Esophagus squamous epithelium (tissue), 5 donors: ENCODE results near the gene PCDH12. TPM values are rescaled to one million over a fixed set of nuclear protein-coding genes. Genes with fewer than 3 reads are reported as not detected.

ENCODE experiments used
- DNase-seq: peaks from one replicate; lab custom pipeline; 2025; lab: John Stamatoyannopoulos, UW
- H3K27ac ChIP-seq, 4 donors: fragments of 200-600 bp; sonication (generic); one replicate each; pipeline ENCODE4 v1.5.1; 2016 to 2019; ENCODE audit warnings: mild to moderate bottlenecking in 1 of 4
- H3K27me3 ChIP-seq, 4 donors: fragments of 200-600 bp; sonication (generic); 1 replicate in 3 of 4; 2 replicates in 1 of 4; pipeline versions ENCODE4 v1.5.1 to v1.6.0; 2017 to 2021; ENCODE audit warnings: antibody characterized with exemption in 1 of 4
- H3K36me3 ChIP-seq, 3 donors: fragments of 200-600 bp; sonication (generic); one replicate each; pipeline ENCODE4 v1.5.1; 2016 to 2019
- H3K4me1 ChIP-seq, 3 donors: fragments of 200-600 bp; sonication (generic); one replicate each; pipeline ENCODE4 v1.5.1; 2017 to 2019
- H3K4me3 ChIP-seq, 4 donors: fragments of 200-600 bp; sonication (generic); 1 replicate in 3 of 4; 2 replicates in 1 of 4; pipeline ENCODE4 v1.5.1; 2016 to 2019; ENCODE audit warnings: mild to moderate bottlenecking in 2 of 4, moderate library complexity in 1 of 4
- H3K9me3 ChIP-seq, 3 donors: fragments of 200-600 bp; sonication (generic); one replicate each; pipeline ENCODE4 v1.5.1; 2016 to 2019
- POLR2A ChIP-seq, 4 donors: fragments of 450-650 bp; IDR thresholded peaks; one replicate each; pipeline ENCODE4 v1.6.1; 2017; ENCODE audit warnings: antibody characterized with exemption in 4 of 4, mild to moderate bottlenecking in 4 of 4, moderate library complexity in 3 of 4
- WGBS, 2 donors: methylation state at CpG; one replicate each; pipeline ENCODE4 v1.1.5; 2018; 5-methylcytosine and 5-hydroxymethylcytosine counted together
- intact Hi-C: fragments of 100-400 bp; cut with DNase I; formaldehyde crosslinking; loops from one replicate; pipeline ENCODE4 v1.15.0; 2022
- total RNA-seq, 4 donors: library from RNA; depleted of rRNA; stranded (reverse); fragments of >200 nt; gene quantifications; one replicate each; pipeline ENCODE4 v1.1.0, GENCODE V29; 2016
- TF ChIP-seq, protein P1 (sequence below), 6 experiments: fragments of 450-650 bp in 4 of 6; fragments of 200-600 bp in 2 of 6; sonication (generic) in 2 of 6; IDR thresholded peaks; one replicate each; pipeline ENCODE4 v1.5.1; 2016 to 2019; ENCODE audit warnings: antibody characterized with exemption in 6 of 6, mild to moderate bottlenecking in 4 of 6, moderate library complexity in 4 of 6
- donor health status: DM: yes; HTN: yes; CAD: no.

The PCDH12 gene
- 1 to 10 TPM in 1 of 4 donors, under 1 TPM in 3; 0.19 to 1.9 (median 0.78) TPM for total RNA-seq

GRCh38 chr5:141958113-141958512 lies at the start of gene PCDH12:
TSS of gene PCDH12 (minus strand) at chr5:141958202. CDS start at chr5:141957851, 351 bp downstream.
- no peak for TF ChIP-seq POLR2A (IDR thresholded peaks at IDR 0.05)
- TF ChIP-seq, protein P1, sequence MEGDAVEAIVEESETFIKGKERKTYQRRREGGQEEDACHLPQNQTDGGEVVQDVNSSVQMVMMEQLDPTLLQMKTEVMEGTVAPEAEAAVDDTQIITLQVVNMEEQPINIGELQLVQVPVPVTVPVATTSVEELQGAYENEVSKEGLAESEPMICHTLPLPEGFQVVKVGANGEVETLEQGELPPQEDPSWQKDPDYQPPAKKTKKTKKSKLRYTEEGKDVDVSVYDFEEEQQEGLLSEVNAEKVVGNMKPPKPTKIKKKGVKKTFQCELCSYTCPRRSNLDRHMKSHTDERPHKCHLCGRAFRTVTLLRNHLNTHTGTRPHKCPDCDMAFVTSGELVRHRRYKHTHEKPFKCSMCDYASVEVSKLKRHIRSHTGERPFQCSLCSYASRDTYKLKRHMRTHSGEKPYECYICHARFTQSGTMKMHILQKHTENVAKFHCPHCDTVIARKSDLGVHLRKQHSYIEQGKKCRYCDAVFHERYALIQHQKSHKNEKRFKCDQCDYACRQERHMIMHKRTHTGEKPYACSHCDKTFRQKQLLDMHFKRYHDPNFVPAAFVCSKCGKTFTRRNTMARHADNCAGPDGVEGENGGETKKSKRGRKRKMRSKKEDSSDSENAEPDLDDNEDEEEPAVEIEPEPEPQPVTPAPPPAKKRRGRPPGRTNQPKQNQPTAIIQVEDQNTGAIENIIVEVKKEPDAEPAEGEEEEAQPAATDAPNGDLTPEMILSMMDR (IDR thresholded peaks at IDR 0.05), result no peak
- Histone ChIP-seq H3K4me1 (peaks cover 14 to 51% (median 17%) of the 10 kb centered on the region in 3 donors), H3K36me3 (no peaks in the 10 kb centered on the region), H3K4me3 (peak within 1 kb of the TSS in 1 of 4 donors; percentile 44), H3K27me3 (no peaks in the 10 kb centered on the region), H3K9me3 (no peaks in the 10 kb centered on the region), H3K27ac (peak within 1 kb of the TSS in 3 of 4 donors; percentile 2 to 73 (median 58))
- WGBS, 2 donors, result 37 to 55% methylated on average over 7 of the region's 7 CpGs
- no peak for DNase-seq
- intact Hi-C loops, result loop anchor here (10.0 kb wide), 1 partner anchor 73 kb away; no protein-coding TSS in a partner anchor

GRCh38 chr5:142007237-142007544 lies 49.2 kb upstream of the PCDH12 start:
- H3K9me3 ChIP-seq, result no peaks in the 10 kb centered on the region
- no peak overlapping the region for H3K27ac ChIP-seq
- peaks cover 0 to 23% (median 5%) of the 10 kb centered on the region in 3 donors for H3K4me1 ChIP-seq
- intact Hi-C loops, result no loop called here
- H3K27me3 ChIP-seq, result no peaks in the 10 kb centered on the region
- DNase-seq, result no peak
- no peak for TF ChIP-seq POLR2A (IDR thresholded peaks at IDR 0.05)
- TF ChIP-seq, protein P1 (IDR thresholded peaks at IDR 0.05), result no peak
- H3K4me3 ChIP-seq, result no peak overlapping the region
- peaks cover 0 to 60% (median 12%) of the 10 kb centered on the region in 3 donors for H3K36me3 ChIP-seq
- 75 to 84% methylated on average over 1 of the region's 1 CpG for WGBS, 2 donors

GRCh38 chr5:142006363-142007236 lies 48.6 kb upstream of the PCDH12 start:
- H3K36me3 ChIP-seq, result peaks cover 0 to 66% (median 12%) of the 10 kb centered on the region in 3 donors
- intact Hi-C loops, result no loop called here
- H3K27ac ChIP-seq, result no peak overlapping the region

GRCh38 chr5:142003266-142003800 lies 45.3 kb upstream of the PCDH12 start:
- H3K4me1 ChIP-seq, result peaks cover 0 to 15% (median 0%) of the 10 kb centered on the region in 3 donors
- peaks cover 0 to 96% (median 24%) of the 10 kb centered on the region in 3 donors for H3K36me3 ChIP-seq
- H3K9me3 ChIP-seq, result no peaks in the 10 kb centered on the region
- DNase-seq, result no peak
- no peak overlapping the region for H3K4me3 ChIP-seq
- TF ChIP-seq, protein P1 (IDR thresholded peaks at IDR 0.05), result no peak
- TF ChIP-seq POLR2A (IDR thresholded peaks at IDR 0.05), result no peak
- H3K27ac ChIP-seq, result no peak overlapping the region
- WGBS, 2 donors, result 33 to 75% methylated on average over 1 to 2 of the region's 2 CpGs
- intact Hi-C loops, result no loop called here
- H3K27me3 ChIP-seq, result no peaks in the 10 kb centered on the region

More at GRCh38 chr5:142006363-142007236, 48.6 kb upstream of the PCDH12 start:
- H3K4me1 ChIP-seq, result peaks cover 0 to 18% (median 0%) of the 10 kb centered on the region in 3 donors
- TF ChIP-seq POLR2A (IDR thresholded peaks at IDR 0.05), result no peak
- TF ChIP-seq, protein P1 (IDR thresholded peaks at IDR 0.05), result no peak
- WGBS, 2 donors, result 59 to 69% methylated on average over 2 of the region's 3 CpGs
- no peaks in the 10 kb centered on the region for H3K9me3 ChIP-seq
- no peak for DNase-seq
- no peaks in the 10 kb centered on the region for H3K27me3 ChIP-seq
- no peak overlapping the region for H3K4me3 ChIP-seq
